C4-2B (cell line): ENCODE data around the gene IL23R.

Experiments used
- H3K27ac ChIP-seq: fragments of 450-650 bp; 2 replicates; pipeline ENCODE4 v1.5.1; 2017
- ZFX ChIP-seq: fragments of 450-650 bp; IDR thresholded peaks from 2 replicates; pipeline ENCODE4 v1.6.1; 2017
- TF ChIP-seq, protein P1 (sequence below): fragments of 450-650 bp; conservative IDR thresholded peaks from 2 replicates; pipeline ENCODE4 v1.5.1; 2017; ENCODE audit warnings: mild to moderate bottlenecking

The IL23R gene

DNA sequence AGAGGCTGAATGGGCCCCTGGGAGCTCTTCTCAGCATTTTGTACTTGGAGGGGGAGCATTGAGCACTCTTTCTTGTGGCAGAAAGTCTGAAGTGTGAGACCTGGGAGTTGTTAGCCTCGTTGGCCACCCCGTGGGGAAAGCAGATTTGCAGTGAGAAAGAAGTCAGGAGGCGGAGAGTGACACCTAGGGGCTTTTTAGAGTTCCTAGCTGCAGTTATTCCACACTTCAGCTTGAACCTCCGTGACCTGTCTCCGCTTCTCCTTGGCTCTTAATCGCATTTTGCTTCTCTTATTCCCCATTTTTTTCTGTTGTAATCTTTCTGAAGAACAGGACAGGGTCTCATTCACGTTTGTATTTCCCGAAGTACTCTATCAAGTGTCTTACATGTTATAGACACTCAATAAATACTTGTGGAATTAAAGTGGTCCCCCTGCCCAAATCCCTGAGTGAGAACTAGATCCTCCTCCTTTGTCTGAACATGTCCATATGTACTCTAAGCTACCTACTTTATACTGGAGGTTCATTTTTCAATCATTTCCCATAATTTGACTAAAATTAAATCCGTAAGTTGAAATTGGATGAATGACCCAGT, 17.0 kb upstream of the IL23R start:
- no peak overlapping the region for H3K27ac ChIP-seq
- TF ChIP-seq, protein P1, sequence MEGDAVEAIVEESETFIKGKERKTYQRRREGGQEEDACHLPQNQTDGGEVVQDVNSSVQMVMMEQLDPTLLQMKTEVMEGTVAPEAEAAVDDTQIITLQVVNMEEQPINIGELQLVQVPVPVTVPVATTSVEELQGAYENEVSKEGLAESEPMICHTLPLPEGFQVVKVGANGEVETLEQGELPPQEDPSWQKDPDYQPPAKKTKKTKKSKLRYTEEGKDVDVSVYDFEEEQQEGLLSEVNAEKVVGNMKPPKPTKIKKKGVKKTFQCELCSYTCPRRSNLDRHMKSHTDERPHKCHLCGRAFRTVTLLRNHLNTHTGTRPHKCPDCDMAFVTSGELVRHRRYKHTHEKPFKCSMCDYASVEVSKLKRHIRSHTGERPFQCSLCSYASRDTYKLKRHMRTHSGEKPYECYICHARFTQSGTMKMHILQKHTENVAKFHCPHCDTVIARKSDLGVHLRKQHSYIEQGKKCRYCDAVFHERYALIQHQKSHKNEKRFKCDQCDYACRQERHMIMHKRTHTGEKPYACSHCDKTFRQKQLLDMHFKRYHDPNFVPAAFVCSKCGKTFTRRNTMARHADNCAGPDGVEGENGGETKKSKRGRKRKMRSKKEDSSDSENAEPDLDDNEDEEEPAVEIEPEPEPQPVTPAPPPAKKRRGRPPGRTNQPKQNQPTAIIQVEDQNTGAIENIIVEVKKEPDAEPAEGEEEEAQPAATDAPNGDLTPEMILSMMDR, result peak; percentile 85
- no peak for TF ChIP-seq ZFX

GRCh38 chr1:67150931-67151330, 15.3 kb upstream of the IL23R start:
- TF ChIP-seq, protein P1, result no peak
- TF ChIP-seq ZFX, result no peak
- H3K27ac ChIP-seq, result no peak overlapping the region

GRCh38 chr1:67158401-67158800, 7.9 kb upstream of the IL23R start:
- no peak overlapping the region for H3K27ac ChIP-seq
- TF ChIP-seq, protein P1, result no peak
- TF ChIP-seq ZFX, result no peak

DNA sequence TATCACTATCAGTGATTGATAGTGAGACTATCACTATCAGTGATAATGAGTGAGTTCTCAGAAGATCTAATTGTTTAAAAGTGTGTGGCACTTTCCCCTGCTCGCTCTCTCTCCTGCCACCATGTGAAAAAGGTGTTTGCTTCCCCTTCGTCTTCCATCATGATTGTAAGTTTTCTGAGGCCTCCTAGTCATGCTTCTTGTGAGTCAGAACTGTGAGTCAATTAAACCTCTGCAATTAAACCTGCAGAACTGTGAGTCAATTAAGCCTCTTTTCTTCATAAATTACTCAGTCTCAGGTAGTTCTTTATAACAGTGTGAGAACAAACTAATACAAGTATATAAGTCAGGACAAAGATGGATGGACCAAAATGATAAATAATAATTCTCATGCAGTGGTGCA, 7.0 kb upstream of the IL23R start:
- no peak for TF ChIP-seq ZFX
- TF ChIP-seq, protein P1, result no peak
- no peak overlapping the region for H3K27ac ChIP-seq

DNA sequence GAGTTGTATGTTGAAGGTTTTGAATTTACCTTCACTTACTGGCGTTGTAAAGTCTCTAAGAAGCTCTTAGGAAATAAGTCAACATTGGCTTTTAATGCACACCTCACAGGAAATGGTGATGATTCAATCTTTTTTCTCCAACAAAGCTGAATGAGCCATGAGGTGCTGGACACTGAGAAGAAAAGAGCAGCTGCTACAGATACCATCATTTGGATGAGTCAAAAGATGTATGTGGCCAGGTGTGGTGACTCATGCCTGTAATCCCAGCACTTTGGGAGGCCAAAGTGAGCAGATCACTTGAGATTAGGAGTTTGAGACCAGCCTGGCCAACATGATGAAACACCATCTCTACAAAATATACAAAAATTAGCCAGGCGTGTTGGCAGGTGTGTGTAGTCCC, 3.3 kb upstream of the IL23R start:
- H3K27ac ChIP-seq, result no peak overlapping the region
- no peak for TF ChIP-seq ZFX
- TF ChIP-seq, protein P1, result no peak

DNA sequence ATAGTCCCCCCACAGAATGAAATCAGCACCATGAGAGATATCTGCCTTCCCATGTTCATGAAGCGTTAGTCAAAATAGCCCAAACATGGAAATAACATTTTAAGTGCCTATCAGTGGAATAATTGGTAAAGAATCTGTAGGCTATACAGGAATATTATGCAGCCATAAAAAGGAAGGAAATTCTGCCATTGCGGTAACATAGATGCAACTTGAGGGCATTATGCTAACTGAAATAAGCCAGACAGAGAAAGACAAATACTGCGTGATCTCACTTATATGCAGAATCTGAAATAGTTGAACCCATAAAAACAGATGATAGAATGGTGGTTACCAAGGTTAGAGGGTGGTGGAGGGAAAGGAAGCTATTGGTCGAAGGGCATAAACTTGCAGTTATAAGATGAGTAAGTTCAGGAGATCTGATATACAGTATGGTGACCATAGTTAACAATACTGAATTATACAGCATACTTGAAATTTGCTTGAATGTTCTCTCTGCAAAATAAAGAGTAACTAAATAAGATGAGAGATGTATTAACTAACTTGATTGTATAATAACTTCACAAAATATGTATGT, 699 bp upstream of the IL23R start:
- H3K27ac ChIP-seq, result no peak overlapping the region
- TF ChIP-seq ZFX, result no peak
- TF ChIP-seq, protein P1, result no peak

DNA sequence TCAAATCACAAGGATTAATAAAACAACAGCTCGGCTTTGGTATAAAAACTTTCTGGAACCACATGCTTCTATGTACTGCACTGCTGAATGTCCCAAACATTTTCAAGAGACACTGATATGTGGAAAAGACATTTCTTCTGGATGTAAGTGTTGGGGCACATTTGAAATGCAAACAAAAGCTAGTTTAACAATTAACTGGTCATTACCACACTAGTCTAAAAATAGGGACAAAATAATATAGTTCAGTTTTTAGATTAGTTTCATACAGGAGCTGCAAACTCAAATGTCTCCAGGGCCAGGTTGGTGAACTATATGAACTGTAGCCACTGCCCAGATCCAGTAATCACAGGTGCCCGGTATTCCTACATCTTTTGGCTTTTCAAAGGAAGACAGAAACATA, 3.2 kb downstream of the IL23R start:
- H3K27ac ChIP-seq, result no peak overlapping the region
- TF ChIP-seq, protein P1, result no peak
- TF ChIP-seq ZFX, result no peak
